ENCODE measurements around the gene UNC79.

The UNC79 gene

GRCh38 chr14:93669632-93670031 lies 238.9 kb downstream of the UNC79 start:
- no peak overlapping the region for H3K4me3 ChIP-seq (ENCODE audit: low read depth, low read length)
- DNase-seq (ENCODE audit: low read depth), result no peak
- no peak for TF ChIP-seq CTCF (conservative IDR thresholded peaks at IDR 0.05; ENCODE audit: low read depth, low read length)

GRCh38 chr14:93674343-93674742 lies 243.6 kb downstream of the UNC79 start:
- DNase-seq (ENCODE audit: low read depth), result no peak
- no peak overlapping the region for H3K4me3 ChIP-seq (ENCODE audit: low read depth, low read length)
- TF ChIP-seq CTCF (conservative IDR thresholded peaks at IDR 0.05; ENCODE audit: low read depth, low read length), result no peak

GRCh38 chr14:93675651-93676050 lies 244.9 kb downstream of the UNC79 start:
- DNase-seq (ENCODE audit: low read depth), result no peak
- no peak for TF ChIP-seq CTCF (conservative IDR thresholded peaks at IDR 0.05; ENCODE audit: low read depth, low read length)
- no peak overlapping the region for H3K4me3 ChIP-seq (ENCODE audit: low read depth, low read length)

GRCh38 chr14:93676416-93676958 lies 245.7 kb downstream of the UNC79 start:
- no peak for TF ChIP-seq CTCF (conservative IDR thresholded peaks at IDR 0.05; ENCODE audit: low read depth, low read length)
- no peak overlapping the region for H3K4me3 ChIP-seq (ENCODE audit: low read depth, low read length)
- DNase-seq (ENCODE audit: low read depth), result no peak

GRCh38 chr14:93682459-93682858 lies 251.7 kb downstream of the UNC79 start:
- TF ChIP-seq CTCF (conservative IDR thresholded peaks at IDR 0.05; ENCODE audit: low read depth, low read length), result no peak
- DNase-seq (ENCODE audit: low read depth), result no peak
- H3K4me3 ChIP-seq (ENCODE audit: low read depth, low read length), result no peak overlapping the region

- no peak for TF ChIP-seq CTCF (conservative IDR thresholded peaks at IDR 0.05; ENCODE audit: low read depth, low read length)
- no peak overlapping the region for H3K4me3 ChIP-seq (ENCODE audit: low read depth, low read length)
- DNase-seq (ENCODE audit: low read depth), result peak; percentile 0
Observed at GRCh38 chr14:93683226-93683625, 252.5 kb downstream of the UNC79 start.

GRCh38 chr14:93685121-93685895 lies 254.6 kb downstream of the UNC79 start:
- DNase-seq (ENCODE audit: low read depth), result no peak
- no peak overlapping the region for H3K4me3 ChIP-seq (ENCODE audit: low read depth, low read length)
- TF ChIP-seq CTCF (conservative IDR thresholded peaks at IDR 0.05; ENCODE audit: low read depth, low read length), result no peak
